GM23338 (cell line): Measurements from ENCODE around the gene CLIP1. TPM values are rescaled to one million over a fixed set of nuclear protein-coding genes. Genes with fewer than 3 reads are reported as not detected.

Experiments
- ATAC-seq: fragments of 200-7000 bp; cut with Tn5 transposase; 3 replicates; pipeline ENCODE4 v1.9.1; 2020
- DNase-seq: peaks from one replicate; pipeline ENCODE4 v3.0.0-alpha.2; 2015; ENCODE audit warnings: low spot score
- H2AFZ ChIP-seq: fragments of 200-600 bp; sonication (generic); 2 replicates; pipeline ENCODE4 v1.8.0; 2016; ENCODE audit warnings: antibody characterized with exemption, mild to moderate bottlenecking, moderate library complexity
- H3F3A ChIP-seq: fragments of 200-600 bp; sonication (generic); replicated peaks from 2 replicates; pipeline ENCODE4 v1.8.0; 2017; ENCODE audit warnings: antibody characterized with exemption, mixed run types, low read depth
- H3K27ac ChIP-seq: fragments of 200-600 bp; sonication (generic); 2 replicates; pipeline ENCODE4 v1.6.1; 2016; ENCODE audit warnings: low read depth
- H3K27me3 ChIP-seq: fragments of 200-600 bp; sonication (generic); 2 replicates; pipeline ENCODE4 v1.8.0; 2016; ENCODE audit warnings: mild to moderate bottlenecking, mixed run types, moderate library complexity; ENCODE audit not compliant: insufficient read depth
- H3K36me3 ChIP-seq: fragments of 200-600 bp; sonication (generic); 2 replicates; pipeline ENCODE4 v1.8.0; 2016; ENCODE audit warnings: mild to moderate bottlenecking; ENCODE audit not compliant: insufficient read depth
- H3K4me1 ChIP-seq: fragments of 200-600 bp; sonication (generic); 2 replicates; pipeline ENCODE4 v1.8.0; 2016; ENCODE audit warnings: mild to moderate bottlenecking, moderate library complexity; ENCODE audit not compliant: insufficient read depth
- H3K4me2 ChIP-seq: fragments of 200-600 bp; sonication (generic); 2 replicates; pipeline ENCODE4 v1.7.1; 2017; ENCODE audit warnings: mixed run types
- H3K4me3 ChIP-seq: fragments of 200-600 bp; sonication (generic); 2 replicates; pipeline ENCODE4 v1.6.1; 2016; ENCODE audit warnings: mixed run types
- H3K79me2 ChIP-seq: fragments of 200-600 bp; sonication (generic); replicated peaks from 2 replicates; pipeline ENCODE4 v1.8.0; 2017; ENCODE audit warnings: mild to moderate bottlenecking; ENCODE audit not compliant: insufficient read depth
- H3K9me2 ChIP-seq: fragments of 200-600 bp; sonication (generic); 2 replicates; pipeline ENCODE4 v1.8.0; 2017; ENCODE audit not compliant: insufficient read depth
- H4K20me1 ChIP-seq: fragments of 200-600 bp; sonication (generic); replicated peaks from 2 replicates; pipeline ENCODE4 v1.8.0; 2017; ENCODE audit warnings: mild to moderate bottlenecking; ENCODE audit not compliant: insufficient read depth
- H3K27ac Mint-ChIP-seq: 2 replicates; pipeline ENCODE4 v1.8.0; 2020; ENCODE audit warnings: inconsistent platforms, mild to moderate bottlenecking, moderate library complexity, mixed read lengths
- H3K27me3 Mint-ChIP-seq: 3 replicates; pipeline ENCODE4 v1.8.0; 2022; ENCODE audit warnings: low read depth, mild to moderate bottlenecking, moderate library complexity, mixed read lengths, inconsistent platforms; ENCODE audit not compliant: insufficient read depth, poor library complexity
- H3K36me3 Mint-ChIP-seq: 3 replicates; pipeline ENCODE4 v1.8.0; 2021; ENCODE audit warnings: low read depth, mild to moderate bottlenecking, inconsistent platforms, moderate library complexity, mixed read lengths
- H3K4me1 Mint-ChIP-seq: 3 replicates; pipeline ENCODE4 v1.8.0; 2020; ENCODE audit warnings: mild to moderate bottlenecking, inconsistent platforms, mixed read lengths
- H3K4me3 Mint-ChIP-seq: 3 replicates; pipeline ENCODE4 v1.8.0; 2021; ENCODE audit warnings: moderate library complexity, mild to moderate bottlenecking, inconsistent platforms, mixed read lengths
- H3K9me3 Mint-ChIP-seq: 3 replicates; pipeline ENCODE4 v1.8.0; 2020; ENCODE audit warnings: moderate library complexity, mild to moderate bottlenecking, inconsistent platforms, mixed read lengths
- CREB1 ChIP-seq: fragments of 250-450 bp; sonication (Bioruptor Pico); IDR thresholded peaks from 2 replicates; pipeline ENCODE4 v1.5.0; 2020; ENCODE audit warnings: low read depth, mild to moderate bottlenecking, moderate library complexity
- EZH2 ChIP-seq: fragments of 200-600 bp; sonication (generic); IDR thresholded peaks from one replicate; pipeline ENCODE4 v1.8.0; 2017; ENCODE audit warnings: antibody characterized with exemption, mild to moderate bottlenecking, low read depth; ENCODE audit not compliant: unreplicated experiment
- EZH2phosphoT487 ChIP-seq: fragments of 200-600 bp; sonication (generic); IDR thresholded peaks from one replicate; pipeline ENCODE4 v1.8.1; 2018; ENCODE audit warnings: antibody characterized with exemption; ENCODE audit not compliant: unreplicated experiment
- JUNB ChIP-seq: IDR thresholded peaks from one replicate; pipeline ENCODE4 v1.6.1; 2016; ENCODE audit warnings: antibody characterized with exemption; ENCODE audit not compliant: unreplicated experiment
- NANOG ChIP-seq: IDR thresholded peaks from 2 replicates; pipeline ENCODE4 v1.6.1; 2016; ENCODE audit warnings: antibody characterized with exemption, borderline replicate concordance
- POLR2AphosphoS5 ChIP-seq: IDR thresholded peaks from 2 replicates; pipeline ENCODE4 v1.6.1; 2016; ENCODE audit warnings: antibody characterized with exemption, low read depth
- STAT1 ChIP-seq: IDR thresholded peaks from one replicate; pipeline ENCODE4 v1.6.1; 2016; ENCODE audit warnings: antibody characterized with exemption; ENCODE audit not compliant: unreplicated experiment
- ZNF114 ChIP-seq: fragments of 250-450 bp; sonication (Bioruptor Pico); IDR thresholded peaks from 2 replicates; pipeline ENCODE4 v1.5.0; 2020; ENCODE audit warnings: mild to moderate bottlenecking, moderate library complexity
- ZNF331 ChIP-seq: fragments of 250-450 bp; sonication (Bioruptor Pico); IDR thresholded peaks from 2 replicates; pipeline ENCODE4 v1.5.0; 2020; ENCODE audit warnings: low read depth, mild to moderate bottlenecking, moderate library complexity
- polyA plus RNA-seq: library from polyadenylated mRNA; unstranded; fragments of >200 nt; fragmentation: Nextera tagmentation; extraction: Ambion mirVana; gene quantifications from 2 replicates; pipeline ENCODE4 v1.2.1, GENCODE V29; 2016
- total RNA-seq: library from RNA; depleted of rRNA; stranded (reverse); fragments of >200 nt; shearing (Covaris generic); gene quantifications from 2 replicates; pipeline ENCODE4 v1.2.3, GENCODE V29; 2014
- TF ChIP-seq, protein P1 (sequence below), 2 experiments: fragments of 200-600 bp in 1 of 2; sonication (generic) in 1 of 2; conservative IDR thresholded peaks; 2 replicates each; pipeline versions ENCODE4 v1.5.1 to v1.6.1; 2016 to 2017; ENCODE audit warnings: antibody characterized with exemption in 2 of 2, low read depth in 2 of 2, mild to moderate bottlenecking in 2 of 2, moderate library complexity in 1 of 2
- TF ChIP-seq, protein P2 (sequence below): IDR thresholded peaks from 2 replicates; pipeline ENCODE4 v1.6.1; 2016; ENCODE audit warnings: antibody characterized with exemption
- TF ChIP-seq, protein P3 (sequence below): fragments of 250-450 bp; sonication (Bioruptor Pico); IDR thresholded peaks from 2 replicates; pipeline ENCODE4 v1.5.0; 2020; ENCODE audit warnings: mild to moderate bottlenecking, moderate library complexity
- TF ChIP-seq, protein P4 (sequence below): IDR thresholded peaks from one replicate; pipeline ENCODE4 v1.6.1; 2018; ENCODE audit warnings: antibody characterized with exemption; ENCODE audit not compliant: unreplicated experiment

The CLIP1 gene
- total and polyA plus RNA-seq, 2 experiments from 2014 or later, result 11.5 to 21.1 TPM

DNA sequence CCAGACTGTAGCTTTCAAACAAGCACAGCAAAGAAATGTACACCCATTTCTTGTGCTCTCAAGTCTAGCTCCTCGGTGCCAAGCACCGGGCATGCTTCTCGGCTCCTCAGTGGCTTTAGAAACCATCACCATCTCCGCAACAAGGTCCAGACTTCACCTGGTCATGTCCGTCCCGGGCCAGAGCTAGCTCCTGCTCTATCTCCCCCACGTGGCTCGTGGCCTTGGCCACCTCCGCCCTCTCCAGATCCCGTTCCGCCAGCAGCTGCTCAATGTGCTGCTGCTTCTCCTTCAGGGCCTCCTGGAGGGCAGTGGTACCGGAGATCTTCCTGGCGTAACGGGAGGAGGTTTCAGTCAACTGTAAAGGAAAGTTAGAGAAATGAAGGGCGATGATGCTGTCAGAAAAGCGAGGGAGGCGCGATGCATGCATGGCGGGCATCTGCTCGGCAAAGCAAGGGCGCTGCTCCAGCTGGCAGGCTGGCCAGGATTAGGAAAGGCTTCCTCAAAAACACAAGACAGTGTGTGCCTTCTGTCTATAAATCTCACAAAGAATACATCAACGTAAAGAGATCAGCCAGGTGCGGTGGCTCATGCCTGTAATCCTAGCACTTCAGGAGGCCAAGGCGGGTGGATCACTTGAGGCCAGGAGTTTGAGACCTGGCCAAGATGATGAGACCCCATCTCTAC lies 67.4 kb downstream of the CLIP1 start:
- H3K4me3 Mint-ChIP-seq, result no peak overlapping the region
- no peak for ATAC-seq

More for the DNA sequence above, 67.4 kb downstream of the CLIP1 start:
- Histone ChIP-seq H3K4me1 (no peaks in the 10 kb centered on the region), H3K4me3 (no peak overlapping the region), H3K27ac (no peak overlapping the region), H3K27me3 (no peaks in the 10 kb centered on the region), H3K9me2 (no peaks in the 10 kb centered on the region), H3K36me3 (no peaks in the 10 kb centered on the region), H3K79me2 (no peaks in the 10 kb centered on the region), H3F3A (no peaks in the 10 kb centered on the region), H2AFZ (no peak overlapping the region), H3K4me2 (no peak overlapping the region), H4K20me1 (no peaks in the 10 kb centered on the region)
- TF ChIP-seq, protein P1, sequence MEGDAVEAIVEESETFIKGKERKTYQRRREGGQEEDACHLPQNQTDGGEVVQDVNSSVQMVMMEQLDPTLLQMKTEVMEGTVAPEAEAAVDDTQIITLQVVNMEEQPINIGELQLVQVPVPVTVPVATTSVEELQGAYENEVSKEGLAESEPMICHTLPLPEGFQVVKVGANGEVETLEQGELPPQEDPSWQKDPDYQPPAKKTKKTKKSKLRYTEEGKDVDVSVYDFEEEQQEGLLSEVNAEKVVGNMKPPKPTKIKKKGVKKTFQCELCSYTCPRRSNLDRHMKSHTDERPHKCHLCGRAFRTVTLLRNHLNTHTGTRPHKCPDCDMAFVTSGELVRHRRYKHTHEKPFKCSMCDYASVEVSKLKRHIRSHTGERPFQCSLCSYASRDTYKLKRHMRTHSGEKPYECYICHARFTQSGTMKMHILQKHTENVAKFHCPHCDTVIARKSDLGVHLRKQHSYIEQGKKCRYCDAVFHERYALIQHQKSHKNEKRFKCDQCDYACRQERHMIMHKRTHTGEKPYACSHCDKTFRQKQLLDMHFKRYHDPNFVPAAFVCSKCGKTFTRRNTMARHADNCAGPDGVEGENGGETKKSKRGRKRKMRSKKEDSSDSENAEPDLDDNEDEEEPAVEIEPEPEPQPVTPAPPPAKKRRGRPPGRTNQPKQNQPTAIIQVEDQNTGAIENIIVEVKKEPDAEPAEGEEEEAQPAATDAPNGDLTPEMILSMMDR (conservative IDR thresholded peaks at IDR 0.05; ENCODE audit: low read depth in 2 of 2), result no peak
- TF ChIP-seq ZNF114 (CRISPR knock-in tag) (no peak), POLR2AphosphoS5 (no peak), JUNB (no peak), STAT1 (no peak), NANOG (no peak), EZH2phosphoT487 (no peak), EZH2 (no peak), ZNF331 (CRISPR knock-in tag) (no peak), CREB1 (no peak)
- TF ChIP-seq, protein P2, sequence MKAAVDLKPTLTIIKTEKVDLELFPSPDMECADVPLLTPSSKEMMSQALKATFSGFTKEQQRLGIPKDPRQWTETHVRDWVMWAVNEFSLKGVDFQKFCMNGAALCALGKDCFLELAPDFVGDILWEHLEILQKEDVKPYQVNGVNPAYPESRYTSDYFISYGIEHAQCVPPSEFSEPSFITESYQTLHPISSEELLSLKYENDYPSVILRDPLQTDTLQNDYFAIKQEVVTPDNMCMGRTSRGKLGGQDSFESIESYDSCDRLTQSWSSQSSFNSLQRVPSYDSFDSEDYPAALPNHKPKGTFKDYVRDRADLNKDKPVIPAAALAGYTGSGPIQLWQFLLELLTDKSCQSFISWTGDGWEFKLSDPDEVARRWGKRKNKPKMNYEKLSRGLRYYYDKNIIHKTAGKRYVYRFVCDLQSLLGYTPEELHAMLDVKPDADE, result no peak
- TF ChIP-seq, protein P3, sequence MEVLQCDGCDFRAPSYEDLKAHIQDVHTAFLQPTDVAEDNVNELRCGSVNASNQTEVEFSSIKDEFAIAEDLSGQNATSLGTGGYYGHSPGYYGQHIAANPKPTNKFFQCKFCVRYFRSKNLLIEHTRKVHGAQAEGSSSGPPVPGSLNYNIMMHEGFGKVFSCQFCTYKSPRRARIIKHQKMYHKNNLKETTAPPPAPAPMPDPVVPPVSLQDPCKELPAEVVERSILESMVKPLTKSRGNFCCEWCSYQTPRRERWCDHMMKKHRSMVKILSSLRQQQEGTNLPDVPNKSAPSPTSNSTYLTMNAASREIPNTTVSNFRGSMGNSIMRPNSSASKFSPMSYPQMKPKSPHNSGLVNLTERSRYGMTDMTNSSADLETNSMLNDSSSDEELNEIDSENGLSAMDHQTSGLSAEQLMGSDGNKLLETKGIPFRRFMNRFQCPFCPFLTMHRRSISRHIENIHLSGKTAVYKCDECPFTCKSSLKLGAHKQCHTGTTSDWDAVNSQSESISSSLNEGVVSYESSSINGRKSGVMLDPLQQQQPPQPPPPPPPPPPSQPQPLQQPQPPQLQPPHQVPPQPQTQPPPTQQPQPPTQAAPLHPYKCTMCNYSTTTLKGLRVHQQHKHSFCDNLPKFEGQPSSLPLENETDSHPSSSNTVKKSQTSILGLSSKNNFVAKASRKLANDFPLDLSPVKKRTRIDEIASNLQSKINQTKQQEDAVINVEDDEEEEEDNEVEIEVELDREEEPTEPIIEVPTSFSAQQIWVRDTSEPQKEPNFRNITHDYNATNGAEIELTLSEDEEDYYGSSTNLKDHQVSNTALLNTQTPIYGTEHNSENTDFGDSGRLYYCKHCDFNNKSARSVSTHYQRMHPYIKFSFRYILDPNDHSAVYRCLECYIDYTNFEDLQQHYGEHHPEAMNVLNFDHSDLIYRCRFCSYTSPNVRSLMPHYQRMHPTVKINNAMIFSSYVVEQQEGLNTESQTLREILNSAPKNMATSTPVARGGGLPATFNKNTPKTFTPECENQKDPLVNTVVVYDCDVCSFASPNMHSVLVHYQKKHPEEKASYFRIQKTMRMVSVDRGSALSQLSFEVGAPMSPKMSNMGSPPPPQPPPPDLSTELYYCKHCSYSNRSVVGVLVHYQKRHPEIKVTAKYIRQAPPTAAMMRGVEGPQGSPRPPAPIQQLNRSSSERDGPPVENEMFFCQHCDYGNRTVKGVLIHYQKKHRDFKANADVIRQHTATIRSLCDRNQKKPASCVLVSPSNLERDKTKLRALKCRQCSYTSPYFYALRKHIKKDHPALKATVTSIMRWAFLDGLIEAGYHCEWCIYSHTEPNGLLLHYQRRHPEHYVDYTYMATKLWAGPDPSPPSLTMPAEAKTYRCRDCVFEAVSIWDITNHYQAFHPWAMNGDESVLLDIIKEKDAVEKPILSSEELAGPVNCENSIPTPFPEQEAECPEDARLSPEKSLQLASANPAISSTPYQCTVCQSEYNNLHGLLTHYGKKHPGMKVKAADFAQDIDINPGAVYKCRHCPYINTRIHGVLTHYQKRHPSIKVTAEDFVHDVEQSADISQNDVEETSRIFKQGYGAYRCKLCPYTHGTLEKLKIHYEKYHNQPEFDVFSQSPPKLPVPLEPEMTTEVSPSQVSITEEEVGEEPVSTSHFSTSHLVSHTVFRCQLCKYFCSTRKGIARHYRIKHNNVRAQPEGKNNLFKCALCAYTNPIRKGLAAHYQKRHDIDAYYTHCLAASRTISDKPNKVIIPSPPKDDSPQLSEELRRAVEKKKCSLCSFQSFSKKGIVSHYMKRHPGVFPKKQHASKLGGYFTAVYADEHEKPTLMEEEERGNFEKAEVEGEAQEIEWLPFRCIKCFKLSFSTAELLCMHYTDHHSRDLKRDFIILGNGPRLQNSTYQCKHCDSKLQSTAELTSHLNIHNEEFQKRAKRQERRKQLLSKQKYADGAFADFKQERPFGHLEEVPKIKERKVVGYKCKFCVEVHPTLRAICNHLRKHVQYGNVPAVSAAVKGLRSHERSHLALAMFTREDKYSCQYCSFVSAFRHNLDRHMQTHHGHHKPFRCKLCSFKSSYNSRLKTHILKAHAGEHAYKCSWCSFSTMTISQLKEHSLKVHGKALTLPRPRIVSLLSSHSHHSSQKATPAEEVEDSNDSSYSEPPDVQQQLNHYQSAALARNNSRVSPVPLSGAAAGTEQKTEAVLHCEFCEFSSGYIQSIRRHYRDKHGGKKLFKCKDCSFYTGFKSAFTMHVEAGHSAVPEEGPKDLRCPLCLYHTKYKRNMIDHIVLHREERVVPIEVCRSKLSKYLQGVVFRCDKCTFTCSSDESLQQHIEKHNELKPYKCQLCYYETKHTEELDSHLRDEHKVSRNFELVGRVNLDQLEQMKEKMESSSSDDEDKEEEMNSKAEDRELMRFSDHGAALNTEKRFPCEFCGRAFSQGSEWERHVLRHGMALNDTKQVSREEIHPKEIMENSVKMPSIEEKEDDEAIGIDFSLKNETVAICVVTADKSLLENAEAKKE (CRISPR knock-in tag), result no peak
- TF ChIP-seq, protein P4, sequence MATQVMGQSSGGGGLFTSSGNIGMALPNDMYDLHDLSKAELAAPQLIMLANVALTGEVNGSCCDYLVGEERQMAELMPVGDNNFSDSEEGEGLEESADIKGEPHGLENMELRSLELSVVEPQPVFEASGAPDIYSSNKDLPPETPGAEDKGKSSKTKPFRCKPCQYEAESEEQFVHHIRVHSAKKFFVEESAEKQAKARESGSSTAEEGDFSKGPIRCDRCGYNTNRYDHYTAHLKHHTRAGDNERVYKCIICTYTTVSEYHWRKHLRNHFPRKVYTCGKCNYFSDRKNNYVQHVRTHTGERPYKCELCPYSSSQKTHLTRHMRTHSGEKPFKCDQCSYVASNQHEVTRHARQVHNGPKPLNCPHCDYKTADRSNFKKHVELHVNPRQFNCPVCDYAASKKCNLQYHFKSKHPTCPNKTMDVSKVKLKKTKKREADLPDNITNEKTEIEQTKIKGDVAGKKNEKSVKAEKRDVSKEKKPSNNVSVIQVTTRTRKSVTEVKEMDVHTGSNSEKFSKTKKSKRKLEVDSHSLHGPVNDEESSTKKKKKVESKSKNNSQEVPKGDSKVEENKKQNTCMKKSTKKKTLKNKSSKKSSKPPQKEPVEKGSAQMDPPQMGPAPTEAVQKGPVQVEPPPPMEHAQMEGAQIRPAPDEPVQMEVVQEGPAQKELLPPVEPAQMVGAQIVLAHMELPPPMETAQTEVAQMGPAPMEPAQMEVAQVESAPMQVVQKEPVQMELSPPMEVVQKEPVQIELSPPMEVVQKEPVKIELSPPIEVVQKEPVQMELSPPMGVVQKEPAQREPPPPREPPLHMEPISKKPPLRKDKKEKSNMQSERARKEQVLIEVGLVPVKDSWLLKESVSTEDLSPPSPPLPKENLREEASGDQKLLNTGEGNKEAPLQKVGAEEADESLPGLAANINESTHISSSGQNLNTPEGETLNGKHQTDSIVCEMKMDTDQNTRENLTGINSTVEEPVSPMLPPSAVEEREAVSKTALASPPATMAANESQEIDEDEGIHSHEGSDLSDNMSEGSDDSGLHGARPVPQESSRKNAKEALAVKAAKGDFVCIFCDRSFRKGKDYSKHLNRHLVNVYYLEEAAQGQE, result no peak
- H3K9me3 Mint-ChIP-seq, result peaks cover 10% of the 10 kb centered on the region
- no peaks in the 10 kb centered on the region for H3K4me1 Mint-ChIP-seq
- peaks cover 44% of the 10 kb centered on the region for H3K36me3 Mint-ChIP-seq
- no peak overlapping the region for H3K27ac Mint-ChIP-seq
- DNase-seq, result no peak
- no peaks in the 10 kb centered on the region for H3K27me3 Mint-ChIP-seq
